HEK293 (cell line): ENCODE results near the gene RNF4.

Experiments used
- GLIS2 ChIP-seq: fragments of 450-650 bp; formaldehyde crosslinking; IDR thresholded peaks from 2 replicates; pipeline ENCODE4 v1.5.1; 2016; ENCODE audit warnings: missing biosample characterization, missing genetic modification characterization
- IKZF3 ChIP-seq: fragments of 450-650 bp; IDR thresholded peaks from 2 replicates; pipeline ENCODE4 v1.5.0; 2018; ENCODE audit warnings: missing biosample characterization, mild to moderate bottlenecking, missing genetic modification characterization, moderate library complexity
- KLF9 ChIP-seq: fragments of 450-650 bp; formaldehyde crosslinking; IDR thresholded peaks from 2 replicates; pipeline ENCODE4 v1.5.1; 2016; ENCODE audit warnings: missing biosample characterization, missing genetic modification characterization, low read depth
- SP2 ChIP-seq: fragments of 450-650 bp; formaldehyde crosslinking; IDR thresholded peaks from 2 replicates; pipeline ENCODE4 v1.5.1; 2016; ENCODE audit warnings: missing biosample characterization, missing genetic modification characterization
- ZNF549 ChIP-seq: fragments of 450-650 bp; IDR thresholded peaks from 2 replicates; pipeline ENCODE4 v1.5.1; 2018; ENCODE audit warnings: missing biosample characterization, missing genetic modification characterization, mild to moderate bottlenecking, inconsistent platforms, moderate library complexity
- ZNF707 ChIP-seq: fragments of 450-650 bp; formaldehyde crosslinking; IDR thresholded peaks from 2 replicates; pipeline ENCODE4 v1.5.1; 2016; ENCODE audit warnings: missing biosample characterization, missing genetic modification characterization
- TF ChIP-seq, protein P1 (sequence below): fragments of 450-650 bp; formaldehyde crosslinking; conservative IDR thresholded peaks from 2 replicates; pipeline ENCODE4 v1.5.1; 2016; ENCODE audit warnings: low read depth, missing biosample characterization, missing genetic modification characterization

DNA sequence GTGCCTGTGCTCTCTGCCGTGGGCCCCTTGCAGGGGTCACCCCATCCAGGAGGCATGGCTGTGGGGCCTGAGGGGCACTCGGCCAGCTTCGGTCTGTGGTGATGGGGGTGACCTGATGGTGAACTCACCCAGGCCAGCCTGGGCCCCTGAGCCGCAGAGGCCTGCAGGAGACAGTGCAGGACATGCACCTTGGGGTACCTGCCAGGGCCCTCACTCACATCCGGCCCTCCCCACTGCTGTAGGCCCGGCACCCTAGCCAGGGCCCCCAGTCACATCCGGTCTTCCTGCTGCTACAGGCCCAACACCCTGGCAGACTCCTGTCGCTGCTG, 42.9 kb upstream of the RNF4 start:
- TF ChIP-seq IKZF3 (tag by site-specific recombination) (no peak), ZNF549 (tag by site-specific recombination) (no peak), ZNF707 (tag by site-specific recombination) (no peak), GLIS2 (tag by site-specific recombination) (no peak), KLF9 (no peak), SP2 (tag by site-specific recombination) (no peak)
- TF ChIP-seq, protein P1, sequence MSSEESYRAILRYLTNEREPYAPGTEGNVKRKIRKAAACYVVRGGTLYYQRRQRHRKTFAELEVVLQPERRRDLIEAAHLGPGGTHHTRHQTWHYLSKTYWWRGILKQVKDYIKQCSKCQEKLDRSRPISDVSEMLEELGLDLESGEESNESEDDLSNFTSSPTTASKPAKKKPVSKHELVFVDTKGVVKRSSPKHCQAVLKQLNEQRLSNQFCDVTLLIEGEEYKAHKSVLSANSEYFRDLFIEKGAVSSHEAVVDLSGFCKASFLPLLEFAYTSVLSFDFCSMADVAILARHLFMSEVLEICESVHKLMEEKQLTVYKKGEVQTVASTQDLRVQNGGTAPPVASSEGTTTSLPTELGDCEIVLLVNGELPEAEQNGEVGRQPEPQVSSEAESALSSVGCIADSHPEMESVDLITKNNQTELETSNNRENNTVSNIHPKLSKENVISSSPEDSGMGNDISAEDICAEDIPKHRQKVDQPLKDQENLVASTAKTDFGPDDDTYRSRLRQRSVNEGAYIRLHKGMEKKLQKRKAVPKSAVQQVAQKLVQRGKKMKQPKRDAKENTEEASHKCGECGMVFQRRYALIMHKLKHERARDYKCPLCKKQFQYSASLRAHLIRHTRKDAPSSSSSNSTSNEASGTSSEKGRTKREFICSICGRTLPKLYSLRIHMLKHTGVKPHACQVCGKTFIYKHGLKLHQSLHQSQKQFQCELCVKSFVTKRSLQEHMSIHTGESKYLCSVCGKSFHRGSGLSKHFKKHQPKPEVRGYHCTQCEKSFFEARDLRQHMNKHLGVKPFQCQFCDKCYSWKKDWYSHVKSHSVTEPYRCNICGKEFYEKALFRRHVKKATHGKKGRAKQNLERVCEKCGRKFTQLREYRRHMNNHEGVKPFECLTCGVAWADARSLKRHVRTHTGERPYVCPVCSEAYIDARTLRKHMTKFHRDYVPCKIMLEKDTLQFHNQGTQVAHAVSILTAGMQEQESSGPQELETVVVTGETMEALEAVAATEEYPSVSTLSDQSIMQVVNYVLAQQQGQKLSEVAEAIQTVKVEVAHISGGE (tag by site-specific recombination): no peak
